HG03439 (cell line): ENCODE data around the gene MBNL2.

ENCODE experiments used
- ATAC-seq: cut with Tn5 transposase; IDR thresholded peaks from one replicate; pipeline ENCODE4 v1.9.1; 2021; ENCODE audit warnings: mild to moderate bottlenecking, moderate library complexity; ENCODE audit not compliant: unreplicated experiment

The MBNL2 gene

DNA sequence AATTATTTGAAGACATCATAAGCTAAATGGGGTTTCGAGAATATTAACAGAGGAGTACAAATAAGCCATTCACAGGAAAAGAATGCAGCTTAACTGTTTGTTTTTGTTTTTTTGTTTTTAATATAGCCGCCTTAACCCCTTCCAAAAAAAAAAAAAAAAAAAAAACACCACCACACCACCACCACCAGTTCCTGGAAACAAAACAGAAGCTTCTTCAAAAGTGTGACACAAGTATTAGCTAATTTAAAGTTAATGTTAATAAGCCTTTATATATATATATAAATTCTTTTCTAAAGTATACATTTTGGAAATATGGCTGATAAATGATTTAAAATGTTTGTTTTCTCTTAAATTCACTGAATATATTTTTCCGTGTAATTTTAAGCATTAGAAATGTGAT lies 213.2 kb downstream of the MBNL2 start:
- no peak for ATAC-seq

DNA sequence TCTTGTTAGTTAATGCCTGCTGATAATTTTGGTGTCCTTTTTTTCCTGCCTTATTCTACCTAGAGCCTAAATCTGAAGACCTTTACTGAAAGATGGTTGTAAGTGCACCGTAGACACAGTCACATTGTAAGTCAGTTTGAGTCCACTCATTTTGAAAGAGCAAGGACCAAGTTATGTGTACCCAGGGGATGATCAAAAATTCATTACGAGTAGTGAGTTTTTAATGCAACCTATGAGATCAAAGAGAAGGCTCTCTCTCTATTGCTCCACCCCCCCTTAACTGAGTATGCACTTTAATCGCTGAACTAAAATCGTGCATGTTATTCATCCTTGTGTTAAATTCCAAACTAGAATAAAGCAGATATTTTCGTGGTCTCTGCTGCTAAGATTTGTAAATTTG lies 213.7 kb downstream of the MBNL2 start:
- ATAC-seq, result no peak

DNA sequence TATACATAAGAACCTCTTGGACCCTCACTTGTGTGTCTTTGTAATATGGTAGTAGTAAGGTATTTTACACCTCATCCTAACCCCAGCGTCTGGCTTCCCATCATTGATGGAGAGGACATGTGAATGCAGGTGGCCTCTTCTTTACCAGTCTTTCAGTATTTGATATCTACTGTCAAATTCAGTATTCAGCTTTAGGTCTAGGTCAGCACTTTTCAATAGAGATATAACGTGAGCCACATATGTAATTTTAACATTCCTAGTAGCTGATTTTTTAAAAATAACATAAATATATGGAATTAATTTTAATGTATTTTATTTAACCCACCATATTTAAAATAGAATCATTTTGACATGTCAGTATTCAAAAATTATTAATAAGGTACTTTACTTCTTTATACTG lies 214.7 kb downstream of the MBNL2 start:
- no peak for ATAC-seq

DNA sequence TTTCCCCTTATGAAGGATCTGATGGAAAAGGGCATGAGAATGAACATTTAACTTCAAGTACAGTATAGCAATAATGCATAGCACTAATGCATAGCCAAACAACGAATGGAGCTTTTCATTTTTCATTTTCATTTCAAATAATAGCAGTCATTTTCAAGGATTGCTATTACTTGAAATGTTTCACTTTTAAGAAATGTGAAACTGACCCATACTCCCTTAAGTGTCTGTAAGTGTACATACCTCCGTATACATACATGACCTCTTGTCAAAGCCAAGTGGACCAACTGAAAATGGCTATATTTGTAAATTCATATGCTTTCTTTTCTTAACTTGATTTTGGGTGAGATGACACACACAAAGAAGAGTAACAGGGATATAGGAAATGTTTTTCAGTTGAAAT lies 215.6 kb downstream of the MBNL2 start:
- no peak for ATAC-seq

DNA sequence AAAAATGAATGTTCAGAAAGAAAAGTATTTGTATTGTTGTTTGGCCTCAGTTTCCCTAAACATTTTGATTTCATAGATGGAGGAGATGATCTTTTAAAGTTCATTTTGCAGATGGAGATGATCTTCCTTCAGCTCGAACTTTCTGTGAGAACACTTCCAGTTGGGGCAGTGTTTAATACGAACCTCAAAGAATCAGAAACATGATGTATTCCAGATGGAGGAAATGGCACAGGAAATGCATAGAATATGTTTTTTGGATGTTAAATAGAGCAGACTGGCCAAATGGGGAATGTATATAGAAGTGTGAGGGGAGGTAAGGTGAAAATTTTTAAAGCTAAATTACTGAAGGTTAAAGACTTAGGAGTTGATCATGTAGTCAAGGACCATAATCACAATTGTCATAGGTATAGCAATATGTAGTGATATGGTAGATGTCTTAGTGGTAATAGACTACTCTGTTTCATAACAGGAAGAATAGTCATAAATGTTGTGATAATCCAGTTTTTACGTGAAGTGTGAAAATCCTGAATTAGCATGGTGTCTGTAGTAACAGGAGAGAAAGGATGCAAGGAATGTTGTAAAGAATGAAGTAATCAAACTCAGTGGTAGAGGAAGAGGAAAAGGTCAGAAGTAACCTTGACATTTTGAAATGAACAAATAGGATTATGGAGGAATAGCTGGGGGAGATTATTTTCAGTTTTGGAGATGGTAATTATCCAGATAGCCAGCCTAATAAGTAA lies 216.9 kb downstream of the MBNL2 start:
- ATAC-seq, result no peak

DNA sequence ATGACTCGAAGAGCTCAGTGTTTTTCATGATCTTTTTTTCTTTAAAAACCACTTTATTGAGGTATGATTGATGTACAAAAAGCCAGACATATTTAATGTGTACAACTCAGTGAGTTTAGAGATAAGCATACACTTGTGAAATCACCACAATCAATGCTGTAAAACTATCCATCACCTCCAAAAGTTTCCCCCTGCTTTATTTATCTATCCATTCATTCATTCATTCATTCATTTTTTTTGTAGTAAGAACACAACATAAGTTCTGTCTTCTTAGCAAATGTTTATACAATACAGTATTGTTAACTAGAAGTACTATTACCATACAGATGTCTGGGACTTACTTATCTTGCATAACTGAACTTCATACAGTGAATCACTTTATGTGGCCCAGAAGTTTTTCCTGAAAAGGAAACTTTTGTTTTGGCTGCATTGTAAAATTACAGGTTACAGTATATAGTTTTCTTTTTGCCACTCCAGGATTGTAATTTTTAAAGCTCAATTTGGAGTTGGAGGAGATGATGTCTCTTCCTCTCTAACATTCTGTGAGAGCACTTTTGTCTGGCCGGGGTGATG lies 218.6 kb downstream of the MBNL2 start:
- ATAC-seq, result no peak

DNA sequence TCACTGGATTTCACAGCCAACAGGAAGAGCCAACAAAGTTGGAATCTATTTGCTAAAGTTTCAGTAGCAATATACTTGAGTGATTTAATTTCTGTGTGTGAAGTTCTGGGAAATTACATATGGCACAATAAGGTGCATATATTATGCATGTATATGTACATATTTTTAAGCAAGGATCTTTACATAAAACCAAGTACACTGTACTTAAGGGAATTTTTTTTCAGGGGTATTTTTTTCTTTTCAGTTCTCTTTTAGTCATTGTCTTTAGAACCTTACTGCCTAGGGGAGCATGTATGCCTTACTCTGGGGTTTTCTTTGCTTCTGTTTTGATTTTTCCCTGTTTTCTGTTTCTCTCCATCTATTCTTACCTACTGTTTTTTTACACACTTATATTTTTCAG lies 219.2 kb downstream of the MBNL2 start:
- ATAC-seq, result peak; percentile 47
